Fibroblast of peridontal ligament (primary cell): ENCODE results near the gene F2RL2.

ENCODE experiments used
- DNase-seq: peaks from one replicate; pipeline ENCODE4 v3.0.0-alpha.2; 2010; ENCODE audit errors: extremely low read depth

F2RL2 gene

GRCh38 chr5:76622973-76623596, at the start of gene F2RL2:
Gene F2RL2 (minus strand): TSS chr5:76623403. CDS start chr5:76623230, 173 bp downstream.
- DNase-seq: peak; percentile 91

GRCh38 chr5:76672242-76672641, 49.0 kb upstream of the F2RL2 start:
- no peak for DNase-seq

GRCh38 chr5:76670508-76670907, 47.3 kb upstream of the F2RL2 start:
- DNase-seq: no peak

- no peak for DNase-seq
These were observed 46.0 kb upstream of the F2RL2 start for GRCh38 chr5:76669245-76669644.

- no peak for DNase-seq
These were observed 44.3 kb upstream of the F2RL2 start for GRCh38 chr5:76667495-76667894.

GRCh38 chr5:76664079-76664478, 40.9 kb upstream of the F2RL2 start:
- no peak for DNase-seq

GRCh38 chr5:76663573-76663972, 40.4 kb upstream of the F2RL2 start:
- DNase-seq: no peak

GRCh38 chr5:76662521-76662920, 39.3 kb upstream of the F2RL2 start:
- no peak for DNase-seq

- DNase-seq: peak; percentile 16
These were observed 37.2 kb upstream of the F2RL2 start for GRCh38 chr5:76660360-76660759.

GRCh38 chr5:76657683-76658311, 34.6 kb upstream of the F2RL2 start:
- DNase-seq: no peak

GRCh38 chr5:76657091-76657490, 33.9 kb upstream of the F2RL2 start:
- DNase-seq: no peak

GRCh38 chr5:76652809-76653414, 29.7 kb upstream of the F2RL2 start:
- no peak for DNase-seq

GRCh38 chr5:76649140-76649539, 25.9 kb upstream of the F2RL2 start:
- DNase-seq: no peak

- DNase-seq: no peak
These were observed 20.2 kb upstream of the F2RL2 start for GRCh38 chr5:76643371-76643770.

- no peak for DNase-seq
These were observed 19.3 kb upstream of the F2RL2 start for GRCh38 chr5:76642390-76643040.

- peak; percentile 89 for DNase-seq
These were observed 18.4 kb upstream of the F2RL2 start for GRCh38 chr5:76641514-76642120.

GRCh38 chr5:76638479-76638878, 15.3 kb upstream of the F2RL2 start:
- DNase-seq: peak; percentile 35

- no peak for DNase-seq
These were observed 14.3 kb upstream of the F2RL2 start for GRCh38 chr5:76637490-76637889.

- no peak for DNase-seq
These were observed 11.5 kb upstream of the F2RL2 start for GRCh38 chr5:76634661-76635060.

- no peak for DNase-seq
These were observed 3.5 kb upstream of the F2RL2 start for GRCh38 chr5:76626738-76627137.

- DNase-seq: no peak
These were observed 2.0 kb upstream of the F2RL2 start for GRCh38 chr5:76625087-76625815.

- DNase-seq: peak; percentile 56
These were observed 1.1 kb downstream of the F2RL2 start for GRCh38 chr5:76622076-76622475.
